ENCODE data around the gene B4GALNT2.
"Not testable (repeated sequence)": the region's sequence is repeated elsewhere in the genome, so short reads cannot be mapped to it uniquely, and the experiment has no call there.

GRCh38 chr17:49185381-49185780, 52.8 kb downstream of the B4GALNT2 start:
- not testable (repeated sequence) for TF ChIP-seq CTCF (conservative IDR thresholded peaks at IDR 0.05; ENCODE audit: low read depth, low read length); EZH2phosphoT487 (IDR thresholded peaks at IDR 0.05; ENCODE audit: borderline replicate concordance, low read length)

Measured in PC-3 (cell line).